OCI-M2 (cell line): ENCODE measurements around the gene GSAP.
"Not testable (repeated sequence)": the region's sequence is repeated elsewhere in the genome, so short reads cannot be mapped to it uniquely, and the experiment has no call there.

Experiments
- DNase-seq: peaks from one replicate; lab custom pipeline; 2025; ENCODE audit not compliant: unreplicated experiment; lab: John Stamatoyannopoulos, UW

The GSAP gene, protein sequence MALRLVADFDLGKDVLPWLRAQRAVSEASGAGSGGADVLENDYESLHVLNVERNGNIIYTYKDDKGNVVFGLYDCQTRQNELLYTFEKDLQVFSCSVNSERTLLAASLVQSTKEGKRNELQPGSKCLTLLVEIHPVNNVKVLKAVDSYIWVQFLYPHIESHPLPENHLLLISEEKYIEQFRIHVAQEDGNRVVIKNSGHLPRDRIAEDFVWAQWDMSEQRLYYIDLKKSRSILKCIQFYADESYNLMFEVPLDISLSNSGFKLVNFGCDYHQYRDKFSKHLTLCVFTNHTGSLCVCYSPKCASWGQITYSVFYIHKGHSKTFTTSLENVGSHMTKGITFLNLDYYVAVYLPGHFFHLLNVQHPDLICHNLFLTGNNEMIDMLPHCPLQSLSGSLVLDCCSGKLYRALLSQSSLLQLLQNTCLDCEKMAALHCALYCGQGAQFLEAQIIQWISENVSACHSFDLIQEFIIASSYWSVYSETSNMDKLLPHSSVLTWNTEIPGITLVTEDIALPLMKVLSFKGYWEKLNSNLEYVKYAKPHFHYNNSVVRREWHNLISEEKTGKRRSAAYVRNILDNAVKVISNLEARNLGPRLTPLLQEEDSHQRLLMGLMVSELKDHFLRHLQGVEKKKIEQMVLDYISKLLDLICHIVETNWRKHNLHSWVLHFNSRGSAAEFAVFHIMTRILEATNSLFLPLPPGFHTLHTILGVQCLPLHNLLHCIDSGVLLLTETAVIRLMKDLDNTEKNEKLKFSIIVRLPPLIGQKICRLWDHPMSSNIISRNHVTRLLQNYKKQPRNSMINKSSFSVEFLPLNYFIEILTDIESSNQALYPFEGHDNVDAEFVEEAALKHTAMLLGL

DNA sequence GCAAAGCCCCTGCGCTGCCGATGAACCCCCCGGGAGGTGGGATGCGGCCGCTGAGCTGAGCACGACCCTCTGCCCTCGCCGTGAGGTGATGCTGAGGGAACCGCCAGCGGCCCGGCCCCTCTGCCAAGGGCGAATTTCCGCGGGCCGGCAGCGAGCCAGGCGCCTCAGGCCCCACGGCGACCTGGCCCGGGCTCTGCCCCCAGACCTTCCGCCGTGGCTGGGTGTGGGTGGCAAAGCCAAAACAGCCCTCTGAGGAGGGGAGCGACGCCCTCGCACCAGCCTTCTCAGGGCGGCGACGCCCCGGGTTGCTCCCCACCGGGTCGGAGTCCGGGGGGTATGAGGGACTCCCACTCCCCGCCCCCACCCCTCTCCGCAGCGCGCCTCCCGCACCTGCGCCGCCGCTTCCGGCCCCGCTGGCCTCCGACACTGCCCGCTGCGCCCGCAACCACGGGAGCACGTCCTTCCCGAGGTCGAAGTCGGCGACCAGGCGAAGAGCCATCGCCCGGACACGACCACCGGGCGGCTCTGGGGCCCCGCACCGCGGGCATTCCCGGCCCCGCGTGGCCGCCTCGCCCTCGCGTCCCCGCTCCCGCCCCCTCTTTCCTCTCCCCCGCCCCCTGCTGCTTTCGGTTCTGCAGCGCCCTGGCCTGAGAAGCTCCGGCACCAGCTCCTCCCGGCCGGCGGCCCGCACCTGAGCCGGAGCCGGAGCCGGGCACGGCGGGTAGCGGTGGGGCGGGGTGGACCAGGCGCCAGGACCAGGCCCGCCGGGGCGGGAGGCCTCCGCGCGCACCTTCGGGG, at the start of gene GSAP:
Gene GSAP (minus strand): TSS at position 527 of the 798 bp plus-strand sequence. CDS start 28 bp downstream, at position 499.
- no peak for DNase-seq

DNA sequence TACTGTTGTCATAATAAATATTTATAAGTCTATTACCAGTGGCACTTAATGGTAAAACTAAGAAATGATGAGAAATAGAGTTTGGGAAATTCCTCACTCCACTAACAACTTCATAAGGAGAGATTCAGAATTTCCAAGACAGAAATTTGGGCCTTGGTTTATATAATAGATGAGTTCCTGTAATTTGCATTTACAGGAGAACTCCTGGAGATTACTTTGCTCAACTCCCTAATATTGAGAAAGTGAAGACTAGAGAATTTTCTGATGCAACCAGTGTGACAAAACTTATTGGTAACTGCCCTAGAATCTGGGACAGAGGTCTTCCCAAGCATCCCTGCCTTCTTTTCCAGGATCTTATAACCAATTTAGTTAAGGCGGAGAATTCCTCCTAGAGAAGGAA, 49.1 kb upstream of the GSAP start:
- DNase-seq, result no peak

DNA sequence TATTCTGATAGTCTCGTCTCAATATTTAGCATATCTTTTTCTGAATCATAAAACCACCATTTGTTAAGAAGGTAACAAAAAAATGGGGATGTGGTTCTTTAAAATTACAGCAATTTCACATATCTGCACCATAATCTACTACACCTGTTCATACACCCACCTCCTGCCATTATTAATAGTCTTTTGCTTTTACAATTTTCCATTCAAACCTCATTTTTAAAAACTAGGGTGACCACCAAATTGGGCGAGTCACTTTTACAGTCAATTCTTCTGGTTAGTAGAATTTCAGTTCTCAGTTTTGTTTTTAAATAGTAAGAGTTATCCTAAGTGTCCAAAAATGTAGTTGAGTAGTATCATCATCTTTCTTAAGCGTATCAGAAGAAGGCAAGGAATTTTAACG, 48.4 kb upstream of the GSAP start:
- DNase-seq, result no peak

DNA sequence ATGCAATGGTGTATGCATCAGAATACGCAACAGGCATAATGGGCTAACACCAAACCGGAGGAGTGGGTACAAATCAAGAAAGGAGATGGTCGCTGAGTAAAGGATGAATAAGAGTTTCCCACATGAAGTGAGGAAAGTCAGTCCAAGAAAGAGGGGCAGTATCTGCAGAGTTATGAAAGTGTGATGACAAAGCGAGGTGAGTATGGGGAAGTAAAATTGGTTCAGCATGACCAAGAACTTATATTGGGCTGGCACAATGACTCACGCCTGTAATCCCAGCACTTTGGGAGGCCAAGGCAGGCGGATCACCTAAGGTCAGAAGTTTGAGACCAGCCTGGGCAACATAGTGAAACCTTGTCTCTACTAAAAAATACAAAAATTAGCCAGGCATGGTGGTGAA, 47.5 kb upstream of the GSAP start:
- DNase-seq, result not testable (repeated sequence)

DNA sequence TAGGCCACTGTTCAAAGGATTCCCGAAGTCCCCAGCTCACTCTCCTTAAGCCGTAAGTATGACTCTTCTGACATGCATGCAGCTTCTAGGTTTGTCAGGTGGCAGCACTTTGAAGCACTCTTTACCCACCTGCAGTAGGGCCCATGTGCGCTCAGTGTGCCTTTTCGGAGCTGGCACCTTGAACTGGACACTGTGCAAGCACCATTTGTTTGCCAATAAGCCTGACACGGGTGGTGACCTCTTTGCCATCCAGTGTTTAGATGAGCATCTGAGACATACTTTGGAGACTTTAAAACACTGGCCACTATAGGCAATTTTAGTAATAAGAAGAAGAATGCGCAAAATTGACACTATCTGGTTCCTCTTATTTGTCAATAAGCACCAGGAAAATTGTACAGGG, 45.7 kb upstream of the GSAP start:
- DNase-seq, result no peak

DNA sequence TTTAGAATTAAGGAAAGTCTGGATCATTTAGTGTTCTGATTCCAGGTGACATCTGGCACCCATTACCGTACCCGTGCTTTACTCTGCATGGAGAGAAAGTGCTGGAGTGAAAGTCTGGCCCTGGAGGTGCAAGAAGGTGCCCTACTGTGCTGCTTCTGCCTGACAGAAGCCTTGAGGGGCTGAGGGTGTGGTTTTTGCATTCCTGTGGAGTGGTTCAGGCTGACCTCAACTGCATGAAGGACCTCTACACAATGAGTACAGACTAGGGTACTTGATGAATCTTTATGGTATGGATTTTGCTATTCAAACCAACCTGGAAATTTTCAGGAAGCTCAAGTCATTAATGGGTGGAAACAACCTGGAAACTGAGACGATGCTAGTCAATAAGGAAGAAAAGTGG, 45.1 kb upstream of the GSAP start:
- DNase-seq, result no peak

DNA sequence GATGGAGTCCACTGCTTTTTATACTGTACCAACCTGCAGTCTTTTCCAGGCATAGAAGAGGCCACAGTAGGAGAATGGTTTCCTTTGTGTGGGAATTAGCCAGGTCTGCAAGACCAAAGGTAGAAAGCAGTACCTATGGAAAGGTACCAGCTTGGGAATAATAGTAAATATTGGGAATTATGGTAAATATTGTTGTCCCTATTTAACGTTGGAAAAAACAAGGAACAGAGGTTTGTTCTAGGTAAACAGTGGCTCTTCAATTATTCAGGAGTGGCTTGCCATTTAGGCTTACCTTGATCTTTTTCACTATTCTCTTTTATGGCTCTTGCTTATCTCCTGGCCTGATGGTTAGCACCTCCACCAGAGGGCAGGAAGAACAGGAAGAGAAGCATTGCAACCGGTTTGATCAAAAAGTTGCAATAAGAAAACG, 43.9 kb upstream of the GSAP start:
- no peak for DNase-seq

DNA sequence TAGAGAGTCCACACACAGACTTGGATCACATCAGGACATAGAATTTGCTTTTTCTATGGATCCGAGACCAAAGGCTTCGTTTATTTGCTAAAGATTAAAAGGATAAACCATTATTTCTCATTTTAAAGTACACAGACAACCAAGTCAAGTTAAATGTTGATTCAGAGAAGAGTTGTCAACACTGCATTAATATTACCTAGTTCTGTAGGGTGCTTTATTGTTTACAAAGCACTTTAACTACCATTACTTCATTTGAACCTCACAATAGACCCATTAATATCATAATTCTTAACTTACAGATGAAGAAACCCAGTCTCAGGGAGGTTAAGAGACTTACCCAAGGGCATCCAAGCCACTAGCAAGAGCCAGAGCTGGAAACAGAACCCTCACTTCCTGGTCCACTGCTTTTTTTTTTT, 43.2 kb upstream of the GSAP start:
- no peak for DNase-seq

DNA sequence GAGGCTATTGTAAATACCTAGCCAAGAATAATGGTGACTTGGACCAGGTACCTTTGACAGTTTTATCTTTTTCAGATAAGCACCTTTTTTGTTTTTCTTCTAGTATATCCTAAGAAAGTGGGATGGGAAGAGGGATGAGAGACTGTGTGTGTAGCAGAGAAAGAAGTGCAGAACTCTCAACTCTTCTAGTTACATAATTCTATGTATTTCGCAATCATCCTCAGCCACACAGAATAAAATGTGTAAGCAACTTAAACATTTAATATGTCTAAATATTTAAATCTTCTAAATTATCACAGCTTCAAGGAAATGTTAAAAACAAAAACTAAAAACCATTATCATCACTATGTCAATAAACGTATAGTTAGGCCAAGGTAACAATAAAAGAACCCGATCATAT, 42.6 kb upstream of the GSAP start:
- DNase-seq, result no peak

DNA sequence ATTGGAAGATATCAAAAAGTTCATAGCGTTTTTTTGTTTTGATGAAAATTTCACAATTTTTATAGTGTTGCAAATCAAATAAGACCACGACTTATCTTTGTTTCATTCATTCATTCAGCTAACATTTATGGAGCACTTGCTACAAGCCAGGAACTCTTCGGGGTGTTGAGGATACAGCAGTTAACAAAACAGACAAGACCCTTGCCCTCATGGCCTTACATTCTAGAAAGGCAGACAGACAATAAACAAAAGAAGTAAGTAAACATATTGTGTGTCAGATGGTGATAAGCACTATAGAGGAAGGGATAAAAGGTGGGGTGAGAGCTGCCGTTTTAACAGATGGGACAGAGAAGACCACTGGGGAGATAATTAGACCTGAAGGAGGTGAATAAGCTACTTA, 41.6 kb upstream of the GSAP start:
- DNase-seq, result no peak

DNA sequence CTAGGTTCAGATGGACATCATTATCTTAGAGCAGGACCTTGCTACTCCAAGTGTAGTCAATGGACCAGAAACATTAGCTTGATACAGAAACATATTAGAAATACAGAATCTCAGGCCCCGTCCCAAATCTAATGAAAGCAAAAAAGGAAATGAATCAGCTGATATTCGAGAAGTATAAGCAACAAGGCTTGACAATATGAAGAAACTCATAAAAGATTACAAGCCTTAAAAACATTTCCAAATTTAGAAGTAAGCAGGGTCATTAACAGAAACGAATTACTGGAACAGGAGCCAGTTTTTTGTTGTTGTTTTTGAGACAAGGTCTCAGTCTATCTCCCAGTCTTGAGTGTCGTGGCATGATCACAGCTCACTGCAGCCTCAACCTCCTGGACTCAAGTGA, 40.5 kb upstream of the GSAP start:
- DNase-seq, result no peak

DNA sequence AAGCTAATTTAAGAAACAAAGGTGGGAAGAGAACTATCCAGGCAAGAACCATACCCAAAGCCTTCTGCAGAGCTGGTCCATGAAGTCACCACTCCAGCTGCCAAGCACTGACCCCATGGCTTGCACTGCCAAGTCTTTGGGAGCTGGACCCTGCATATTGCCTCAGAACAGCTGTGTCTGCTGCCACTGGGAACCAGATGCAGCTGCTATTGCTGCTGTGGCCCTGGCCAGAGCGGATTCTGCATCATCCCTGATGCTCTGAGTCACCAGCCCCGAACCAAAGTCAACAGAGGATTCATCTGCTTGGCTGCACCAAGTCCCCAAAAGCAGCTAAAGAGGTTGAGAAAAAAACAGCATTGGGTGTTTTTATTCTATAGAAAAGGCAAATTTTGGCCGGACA, 39.2 kb upstream of the GSAP start:
- DNase-seq, result no peak

DNA sequence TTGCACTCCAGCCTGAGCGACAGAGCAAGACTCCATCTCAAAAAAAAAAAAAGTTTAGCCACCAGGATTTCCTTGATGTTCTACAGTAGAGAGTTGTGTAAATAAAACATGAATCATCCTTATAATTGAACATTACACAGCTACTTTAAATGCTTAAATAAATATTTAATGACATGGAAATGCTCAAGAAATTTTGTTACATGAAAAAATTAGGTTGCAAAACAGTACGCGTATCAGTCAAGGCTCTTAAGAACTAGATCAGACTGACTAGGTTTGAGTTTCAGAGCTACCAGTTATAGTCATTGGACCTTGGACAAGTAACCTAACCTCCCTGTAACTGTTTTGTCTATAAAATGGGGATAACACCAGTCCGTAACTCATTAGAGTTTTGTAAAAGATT, 38.7 kb upstream of the GSAP start:
- DNase-seq, result no peak

DNA sequence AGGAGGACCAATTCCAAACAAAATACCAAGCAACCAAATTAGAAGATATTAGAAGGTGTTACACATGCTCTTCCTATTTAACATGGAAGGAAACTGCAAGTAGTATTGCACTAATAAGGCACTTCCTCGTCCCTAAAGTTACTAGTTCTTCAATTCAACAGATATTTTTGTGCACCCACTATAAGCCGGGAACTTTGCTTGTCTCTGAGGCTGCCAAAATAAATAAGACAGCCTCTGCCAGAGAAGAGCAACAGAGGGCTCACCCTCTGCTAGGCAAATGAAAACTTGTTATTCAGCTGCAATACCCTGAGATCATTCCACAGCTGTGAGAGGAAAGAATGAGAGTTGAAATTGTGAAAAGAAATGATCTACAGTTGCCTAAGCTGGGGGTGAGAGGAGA, 37.4 kb upstream of the GSAP start:
- DNase-seq, result no peak

DNA sequence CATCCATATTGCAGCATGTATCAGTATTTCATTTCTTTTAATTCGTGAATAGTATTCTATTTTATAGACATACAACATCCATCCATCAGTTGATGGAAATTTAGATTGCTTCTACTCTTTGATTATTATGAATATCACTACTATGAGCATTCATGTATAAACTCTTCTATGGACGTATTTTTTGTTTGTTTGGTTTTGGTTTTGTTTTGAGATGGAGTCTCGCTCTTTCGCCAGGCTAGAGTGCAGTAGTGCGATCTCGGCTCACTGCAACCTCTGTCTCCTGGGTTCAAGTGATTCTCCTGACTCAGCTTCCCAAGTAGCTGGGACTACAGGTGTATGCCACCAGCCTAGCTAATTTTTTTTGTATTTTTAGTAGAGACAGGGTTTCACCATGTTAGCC, 35.8 kb upstream of the GSAP start:
- DNase-seq, result not testable (repeated sequence)

DNA sequence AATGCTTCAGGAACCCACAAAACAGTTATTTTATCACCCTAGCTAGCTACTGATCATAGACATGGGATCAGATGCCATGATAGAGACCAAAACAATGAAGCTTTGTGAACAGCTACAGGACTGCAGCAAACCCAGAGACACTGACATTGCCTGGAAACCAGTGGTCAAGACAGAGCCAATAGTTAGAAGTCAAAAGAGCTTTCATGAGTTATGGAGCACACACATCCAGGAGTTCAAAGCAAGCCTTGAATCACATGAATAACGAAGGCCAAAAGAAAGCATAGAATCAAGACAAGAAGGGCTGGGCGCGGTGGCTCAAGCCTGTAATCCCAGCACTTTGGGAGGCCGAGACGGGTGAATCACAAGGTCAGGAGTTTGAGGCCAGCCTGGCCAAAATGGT, 34.5 kb upstream of the GSAP start:
- DNase-seq, result no peak

DNA sequence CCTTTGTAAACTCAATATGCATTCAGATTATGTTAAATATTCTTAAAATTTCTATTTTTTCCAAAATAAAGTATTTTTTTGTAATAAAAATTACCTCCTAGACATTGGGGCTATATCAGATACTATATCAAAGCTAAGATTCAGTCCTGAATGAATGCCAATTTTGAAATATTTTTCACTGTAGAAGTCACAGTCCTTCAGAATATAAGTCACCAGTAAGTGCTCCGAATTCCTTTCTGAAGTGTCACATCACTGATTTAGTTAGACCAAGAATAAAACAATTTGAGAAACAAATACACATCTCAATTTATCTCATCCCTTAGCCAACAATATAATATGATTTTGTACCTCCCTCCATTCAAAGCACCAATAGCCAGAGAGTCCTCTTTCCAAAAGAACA, 33.9 kb upstream of the GSAP start:
- DNase-seq, result no peak

DNA sequence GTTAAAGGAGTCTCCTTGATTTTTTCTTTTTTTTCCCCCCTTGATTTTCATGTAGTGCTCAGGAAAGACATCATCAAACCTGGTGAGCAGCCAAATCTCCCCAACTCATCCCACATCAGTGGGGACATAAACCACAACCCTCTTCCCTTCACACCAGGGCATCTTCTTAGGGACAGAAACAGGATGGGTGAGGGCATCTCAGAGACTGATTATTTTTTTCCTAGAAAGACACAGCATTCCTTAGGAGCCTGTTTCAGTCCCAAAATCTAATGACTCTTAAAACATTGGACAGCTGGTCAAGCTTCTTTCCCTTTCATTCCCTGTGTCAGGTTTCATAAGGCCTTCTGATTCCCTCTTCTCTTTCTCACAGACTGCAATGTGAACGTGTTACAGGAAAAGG, 31.5 kb upstream of the GSAP start:
- DNase-seq, result no peak

DNA sequence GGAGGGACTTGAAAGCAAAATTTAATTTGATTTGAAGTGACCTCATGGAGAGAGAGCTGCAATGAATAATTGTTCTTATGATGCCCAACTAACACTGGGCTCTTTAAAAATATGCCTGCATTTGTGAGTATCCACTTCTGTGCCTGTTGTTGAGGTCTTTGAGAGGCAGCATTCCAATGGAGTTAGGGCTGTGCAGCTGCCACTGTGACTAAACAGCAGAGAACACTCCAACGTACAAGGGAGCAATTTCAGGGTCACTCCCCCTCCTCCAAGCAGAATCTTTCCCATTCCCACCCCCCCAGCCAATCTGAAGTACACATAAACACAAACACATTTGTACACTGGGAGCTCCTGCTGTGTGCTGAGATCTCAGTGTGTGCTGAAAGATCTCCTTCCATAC, 28.0 kb upstream of the GSAP start:
- DNase-seq, result no peak

DNA sequence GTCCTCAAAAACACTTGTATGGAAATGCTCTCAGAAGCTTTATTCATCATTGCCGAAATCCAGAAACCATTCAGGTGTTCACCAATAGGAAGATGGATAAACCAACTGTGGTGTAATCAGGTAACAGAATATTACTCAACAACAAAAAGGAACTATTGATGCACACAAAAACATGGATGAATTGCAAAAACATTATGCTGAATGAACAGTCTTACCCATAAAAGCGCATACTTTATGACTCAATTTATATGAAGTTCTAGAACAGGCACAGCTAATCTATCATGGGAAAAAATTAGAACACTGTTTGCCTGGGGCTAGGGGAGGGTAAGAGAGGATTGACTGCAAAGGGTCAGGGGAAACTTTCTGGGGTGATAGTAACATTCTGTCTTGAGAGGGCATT, 26.9 kb upstream of the GSAP start:
- no peak for DNase-seq

DNA sequence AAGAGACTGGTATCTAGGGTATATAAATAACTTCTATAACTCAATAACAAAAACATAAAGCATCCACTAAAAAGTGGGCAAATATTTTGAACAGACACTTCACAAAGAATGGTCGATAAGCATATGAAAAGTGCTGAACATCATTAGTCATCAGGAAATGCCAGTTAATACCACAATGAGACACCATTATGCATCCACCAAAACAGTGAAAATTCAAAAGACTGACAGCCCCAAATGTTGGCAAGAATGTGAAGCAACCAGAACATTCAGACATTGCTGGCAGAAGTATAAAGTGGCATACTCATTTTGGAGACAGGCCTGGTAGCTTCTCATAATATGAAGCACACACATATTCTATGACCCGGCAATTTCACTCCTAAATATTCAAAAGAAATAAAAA, 26.5 kb upstream of the GSAP start:
- no peak for DNase-seq

DNA sequence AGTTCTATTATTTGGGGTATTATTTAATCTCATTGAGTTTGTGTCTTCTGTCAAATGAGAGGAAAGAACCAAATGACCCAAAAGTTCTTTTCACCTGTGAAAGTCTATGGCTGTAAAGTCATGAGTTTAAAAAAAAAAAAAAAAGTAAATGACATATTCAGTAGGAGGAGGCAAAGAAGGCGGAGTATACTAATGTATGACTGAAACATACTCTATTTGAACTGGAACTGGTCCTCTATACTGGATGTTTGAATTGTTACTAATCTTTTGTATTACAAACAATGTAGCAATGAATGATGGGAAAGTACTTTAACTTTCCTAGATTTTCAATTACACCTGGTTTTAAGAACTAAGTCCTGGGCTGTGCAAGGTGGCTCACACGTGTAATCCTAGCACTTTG, 24.9 kb upstream of the GSAP start:
- no peak for DNase-seq
